HEK293T (cell line): ENCODE data around the gene PSMD9.

Experiments used
- ELF4 ChIP-seq: fragments of 450-650 bp; IDR thresholded peaks from 2 replicates; pipeline ENCODE4 v1.6.1; 2017; ENCODE audit warnings: antibody characterized with exemption
- FOXA1 ChIP-seq: fragments of 450-650 bp; IDR thresholded peaks from 2 replicates; pipeline ENCODE4 v1.6.1; 2016; ENCODE audit warnings: mild to moderate bottlenecking
- FOXM1 ChIP-seq: fragments of 450-650 bp; IDR thresholded peaks from 2 replicates; pipeline ENCODE4 v1.6.1; 2017; ENCODE audit warnings: mild to moderate bottlenecking, borderline replicate concordance
- HDGF ChIP-seq: fragments of 450-650 bp; IDR thresholded peaks from 2 replicates; pipeline ENCODE4 v1.6.1; 2017; ENCODE audit warnings: antibody characterized with exemption, borderline replicate concordance
- SUZ12 ChIP-seq: fragments of 450-650 bp; IDR thresholded peaks from 2 replicates; pipeline ENCODE4 v1.6.1; 2016; ENCODE audit warnings: mild to moderate bottlenecking

GRCh38 chr12:121953117-121953692 lies 64.6 kb downstream of the PSMD9 start:
- TF ChIP-seq FOXM1 (no peak), SUZ12 (no peak), ELF4 (no peak), FOXA1 (no peak), HDGF (no peak)
